Testis (tissue), 3 donors: Measurements from ENCODE around the gene C12orf75. TPM values are rescaled to one million over a fixed set of nuclear protein-coding genes. Genes with fewer than 3 reads are reported as not detected.
"Not testable (repeated sequence)": the region's sequence is repeated elsewhere in the genome, so short reads cannot be mapped to it uniquely, and the experiment has no call there.

Source experiments
- DNase-seq: peaks from one replicate; pipeline ENCODE4 v3.0.0-alpha.2; 2019
- H3K27ac ChIP-seq, 2 donors: fragments of 200-600 bp; sonication (generic); one replicate each; pipeline ENCODE4 v1.5.1; 2019
- H3K27me3 ChIP-seq: fragments of 200-600 bp; sonication (generic); one replicate; pipeline ENCODE4 v1.5.1; 2019
- H3K36me3 ChIP-seq: fragments of 200-600 bp; sonication (generic); one replicate; pipeline ENCODE4 v1.5.1; 2017; ENCODE audit warnings: low read depth; ENCODE audit errors: missing control alignments
- H3K4me1 ChIP-seq: fragments of 200-600 bp; sonication (generic); one replicate; pipeline ENCODE4 v1.5.1; 2019
- H3K4me3 ChIP-seq, 2 donors: fragments of 200-600 bp; sonication (generic); one replicate each; pipeline ENCODE4 v1.5.1; 2017 to 2019
- H3K9me3 ChIP-seq: fragments of 200-600 bp; sonication (generic); one replicate; pipeline ENCODE4 v1.5.1; 2017
- POLR2A ChIP-seq: fragments of 450-650 bp; IDR thresholded peaks from one replicate; pipeline ENCODE4 v1.6.1; 2017; ENCODE audit warnings: antibody characterized with exemption, mild to moderate bottlenecking, moderate library complexity
- WGBS, 2 donors: methylation state at CpG; one replicate each; pipeline ENCODE4 v1.1.5; 2018; 5-methylcytosine and 5-hydroxymethylcytosine counted together
- intact Hi-C: fragments of 100-400 bp; cut with DNase I; formaldehyde crosslinking; loops from one replicate; pipeline ENCODE4 v1.15.1; 2023; ENCODE audit warnings: low total_unique reads
- polyA plus RNA-seq: library from polyadenylated mRNA; stranded (reverse); fragments of 350-450 nt; fragmentation: Illumina TruSeq; extraction: RNeasy Lipid Tissue Mini Kit (QIAGEN cat#74804); gene quantifications from one replicate; pipeline ENCODE4 v1.2.3, GENCODE V29; 2014; ENCODE audit warnings: low read depth, low replicate concordance; ENCODE audit not compliant: insufficient read depth
- total RNA-seq, 2 donors: library from RNA; depleted of rRNA; stranded (reverse); fragments of >200 nt; gene quantifications; one replicate each; pipeline ENCODE4 v1.2.3, GENCODE V29; 2016
- TF ChIP-seq, protein P1 (sequence below), 3 experiments: fragments of 450-650 bp in 2 of 3; fragments of 200-600 bp in 1 of 3; sonication (generic) in 1 of 3; IDR thresholded peaks; one replicate each; pipeline ENCODE4 v1.5.1; 2016 to 2019; ENCODE audit warnings: antibody characterized with exemption in 3 of 3, mild to moderate bottlenecking in 2 of 3, moderate library complexity in 1 of 3

The C12orf75 gene
- total and polyA plus RNA-seq, 3 donors from 2014 or later, result 112 to 144 (median 121) TPM

DNA sequence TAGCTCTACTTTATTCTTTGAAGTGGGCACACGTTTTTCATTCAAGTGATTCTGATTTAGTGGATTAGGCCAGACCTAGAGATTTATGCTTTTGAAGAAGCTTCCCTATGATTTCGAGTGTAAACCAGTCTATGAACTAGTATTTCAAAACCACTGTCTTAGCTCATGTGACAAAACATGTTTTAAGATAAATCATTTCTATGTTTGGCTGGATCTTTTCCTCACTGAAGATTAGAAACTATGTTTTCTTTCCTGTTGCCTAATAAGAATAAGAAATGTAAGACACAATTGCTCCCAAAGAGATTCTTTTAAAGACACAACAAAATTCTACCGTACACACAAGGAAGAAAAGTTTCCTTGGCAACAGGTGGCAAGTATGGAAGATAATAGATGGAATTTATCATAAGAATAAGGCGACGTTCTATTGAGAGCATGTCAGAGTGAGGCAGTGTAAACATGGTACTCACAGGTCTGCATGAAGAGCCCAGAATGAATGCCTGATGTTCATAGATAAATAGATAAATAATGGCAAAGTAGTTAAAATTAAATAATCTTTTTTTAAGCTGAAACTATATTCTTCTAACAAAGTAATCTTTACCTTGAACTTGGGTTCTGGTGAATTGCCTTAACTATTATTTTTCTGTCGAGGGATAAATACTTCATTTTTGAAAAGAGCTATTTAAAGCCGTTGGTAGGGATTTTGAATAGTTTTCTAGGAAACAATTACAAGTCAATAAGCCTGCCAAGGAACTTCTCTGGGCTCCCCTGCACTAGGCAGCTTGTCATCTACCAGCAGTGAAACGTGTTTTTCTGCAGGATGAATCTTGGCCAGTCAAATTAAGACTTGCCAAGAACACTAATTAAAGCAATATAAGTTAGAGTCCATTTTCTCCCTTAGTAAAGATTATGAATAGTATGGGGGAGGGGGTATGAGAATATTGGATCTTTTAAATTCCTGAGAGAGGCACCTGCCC is 34.1 kb upstream of the C12orf75 start:
- H3K27me3 ChIP-seq, result no peaks in the 10 kb centered on the region
- H3K36me3 ChIP-seq, result no peaks in the 10 kb centered on the region
- WGBS, 2 donors, result 70 to 74% methylated on average over 8 of the region's 8 CpGs
- no peaks in the 10 kb centered on the region for H3K4me1 ChIP-seq
- H3K4me3 ChIP-seq, result no peak overlapping the region
- TF ChIP-seq, protein P1, sequence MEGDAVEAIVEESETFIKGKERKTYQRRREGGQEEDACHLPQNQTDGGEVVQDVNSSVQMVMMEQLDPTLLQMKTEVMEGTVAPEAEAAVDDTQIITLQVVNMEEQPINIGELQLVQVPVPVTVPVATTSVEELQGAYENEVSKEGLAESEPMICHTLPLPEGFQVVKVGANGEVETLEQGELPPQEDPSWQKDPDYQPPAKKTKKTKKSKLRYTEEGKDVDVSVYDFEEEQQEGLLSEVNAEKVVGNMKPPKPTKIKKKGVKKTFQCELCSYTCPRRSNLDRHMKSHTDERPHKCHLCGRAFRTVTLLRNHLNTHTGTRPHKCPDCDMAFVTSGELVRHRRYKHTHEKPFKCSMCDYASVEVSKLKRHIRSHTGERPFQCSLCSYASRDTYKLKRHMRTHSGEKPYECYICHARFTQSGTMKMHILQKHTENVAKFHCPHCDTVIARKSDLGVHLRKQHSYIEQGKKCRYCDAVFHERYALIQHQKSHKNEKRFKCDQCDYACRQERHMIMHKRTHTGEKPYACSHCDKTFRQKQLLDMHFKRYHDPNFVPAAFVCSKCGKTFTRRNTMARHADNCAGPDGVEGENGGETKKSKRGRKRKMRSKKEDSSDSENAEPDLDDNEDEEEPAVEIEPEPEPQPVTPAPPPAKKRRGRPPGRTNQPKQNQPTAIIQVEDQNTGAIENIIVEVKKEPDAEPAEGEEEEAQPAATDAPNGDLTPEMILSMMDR (IDR thresholded peaks at IDR 0.05), result no peak
- TF ChIP-seq POLR2A, result no peak
- DNase-seq, result no peak
- no peaks in the 10 kb centered on the region for H3K9me3 ChIP-seq
- intact Hi-C loops, result no loop called here
- no peak overlapping the region for H3K27ac ChIP-seq

DNA sequence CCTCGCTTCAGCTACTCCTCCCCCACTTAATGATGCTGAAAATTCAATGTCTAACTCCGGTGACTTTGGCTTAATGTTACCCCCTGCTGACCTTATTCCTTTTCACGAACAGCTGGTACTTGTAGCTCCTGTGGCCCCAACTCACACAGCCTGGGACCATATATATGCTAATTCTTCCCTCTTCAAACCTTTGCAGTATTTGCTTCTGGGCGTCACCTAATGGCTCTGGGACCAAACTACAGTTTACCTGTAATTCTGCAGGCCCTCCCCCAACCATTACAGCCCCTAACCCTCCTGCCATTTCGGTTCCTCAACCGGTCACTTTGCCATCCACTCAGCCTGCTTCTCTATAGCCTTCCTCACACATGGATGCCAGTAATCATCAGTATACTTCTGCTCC is 29.6 kb upstream of the C12orf75 start:
- WGBS, 2 donors, result 84 to 85% methylated on average over 6 of the region's 6 CpGs
- intact Hi-C loops, result no loop called here
- no peak for DNase-seq
- H3K4me1 ChIP-seq, result no peaks in the 10 kb centered on the region
- H3K36me3 ChIP-seq, result no peaks in the 10 kb centered on the region
- H3K27ac ChIP-seq, result no peak overlapping the region
- H3K27me3 ChIP-seq, result no peaks in the 10 kb centered on the region
- no peak for TF ChIP-seq POLR2A
- TF ChIP-seq, protein P1 (IDR thresholded peaks at IDR 0.05), result no peak
- no peaks in the 10 kb centered on the region for H3K9me3 ChIP-seq
- H3K4me3 ChIP-seq, result no peak overlapping the region

DNA sequence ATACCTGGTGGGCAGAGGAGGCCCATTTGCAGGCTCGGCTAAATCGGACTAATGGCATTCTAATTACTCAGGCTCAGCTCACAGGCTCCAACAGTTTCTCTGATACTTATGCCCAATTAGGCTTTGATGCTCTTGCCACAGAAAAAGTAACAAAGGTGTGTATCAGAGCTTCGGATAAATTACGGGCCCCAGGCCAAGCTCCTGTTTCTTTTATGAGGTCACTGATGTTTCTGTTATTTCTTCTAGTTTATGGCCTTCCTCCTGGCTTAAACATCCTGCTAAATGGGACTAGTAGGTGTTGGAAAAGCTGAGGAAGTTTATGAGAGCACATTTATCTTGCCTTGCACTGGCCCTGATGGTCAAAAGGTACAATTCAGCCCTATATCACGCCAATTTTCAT is 28.8 kb upstream of the C12orf75 start:
- intact Hi-C loops, result no loop called here
- H3K4me3 ChIP-seq, result no peak overlapping the region
- TF ChIP-seq, protein P1 (IDR thresholded peaks at IDR 0.05), result no peak
- no peak for TF ChIP-seq POLR2A
- no peaks in the 10 kb centered on the region for H3K36me3 ChIP-seq
- DNase-seq, result no peak
- H3K27ac ChIP-seq, result no peak overlapping the region
- 72 to 91% methylated on average over 5 of the region's 5 CpGs for WGBS, 2 donors
- H3K4me1 ChIP-seq, result no peaks in the 10 kb centered on the region
- no peaks in the 10 kb centered on the region for H3K27me3 ChIP-seq
- H3K9me3 ChIP-seq, result no peaks in the 10 kb centered on the region

DNA sequence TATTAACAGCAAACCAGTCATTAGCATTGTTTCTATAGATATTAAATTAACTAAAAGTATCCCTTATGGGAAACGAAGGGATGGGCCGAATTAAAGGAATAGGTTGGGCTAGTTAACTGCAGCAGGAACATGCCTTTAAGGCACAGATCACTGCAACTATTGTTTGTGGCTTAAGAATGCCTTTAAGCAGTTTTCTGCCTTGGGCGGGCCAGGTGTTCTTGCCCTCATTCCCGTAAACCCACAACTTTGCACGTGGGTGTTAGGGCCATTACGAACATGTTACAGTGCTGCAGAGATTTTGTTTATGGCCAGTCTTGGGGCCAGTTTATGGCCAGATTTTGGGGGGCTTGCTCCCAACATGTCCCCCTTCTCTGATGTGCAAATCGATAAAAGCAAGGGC is 27.5 kb upstream of the C12orf75 start:
- H3K36me3 ChIP-seq, H3K4me3 ChIP-seq, H3K27ac ChIP-seq, H3K27me3 ChIP-seq, DNase-seq, H3K9me3 ChIP-seq, intact Hi-C loops, H3K4me1 ChIP-seq: not testable (repeated sequence)
- 87 to 92% methylated on average over 7 of the region's 7 CpGs for WGBS, 2 donors

DNA sequence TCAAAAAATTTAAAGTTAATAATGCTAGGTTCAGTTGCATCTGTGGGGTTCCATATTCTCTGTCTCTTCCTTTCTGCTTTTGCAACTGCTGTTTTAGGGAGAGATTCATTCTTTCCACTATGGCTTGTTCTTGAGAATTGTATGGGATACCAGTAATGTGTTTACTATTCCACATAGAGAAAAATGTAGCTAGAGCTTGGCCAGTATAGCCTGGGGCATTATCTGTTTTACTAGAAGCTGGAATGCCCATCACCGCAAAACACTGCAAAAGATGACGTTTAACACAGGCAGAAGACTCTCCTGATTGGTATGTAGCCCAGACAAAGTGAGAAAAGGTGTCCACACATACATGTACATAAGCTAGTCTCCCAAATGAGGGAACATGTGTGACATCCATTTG is 25.9 kb upstream of the C12orf75 start:
- H3K9me3 ChIP-seq, H3K27me3 ChIP-seq, H3K4me3 ChIP-seq, intact Hi-C loops, H3K27ac ChIP-seq, H3K4me1 ChIP-seq, DNase-seq, H3K36me3 ChIP-seq: not testable (repeated sequence)
- WGBS, 2 donors, result 87 to 94% methylated on average over 2 of the region's 2 CpGs

DNA sequence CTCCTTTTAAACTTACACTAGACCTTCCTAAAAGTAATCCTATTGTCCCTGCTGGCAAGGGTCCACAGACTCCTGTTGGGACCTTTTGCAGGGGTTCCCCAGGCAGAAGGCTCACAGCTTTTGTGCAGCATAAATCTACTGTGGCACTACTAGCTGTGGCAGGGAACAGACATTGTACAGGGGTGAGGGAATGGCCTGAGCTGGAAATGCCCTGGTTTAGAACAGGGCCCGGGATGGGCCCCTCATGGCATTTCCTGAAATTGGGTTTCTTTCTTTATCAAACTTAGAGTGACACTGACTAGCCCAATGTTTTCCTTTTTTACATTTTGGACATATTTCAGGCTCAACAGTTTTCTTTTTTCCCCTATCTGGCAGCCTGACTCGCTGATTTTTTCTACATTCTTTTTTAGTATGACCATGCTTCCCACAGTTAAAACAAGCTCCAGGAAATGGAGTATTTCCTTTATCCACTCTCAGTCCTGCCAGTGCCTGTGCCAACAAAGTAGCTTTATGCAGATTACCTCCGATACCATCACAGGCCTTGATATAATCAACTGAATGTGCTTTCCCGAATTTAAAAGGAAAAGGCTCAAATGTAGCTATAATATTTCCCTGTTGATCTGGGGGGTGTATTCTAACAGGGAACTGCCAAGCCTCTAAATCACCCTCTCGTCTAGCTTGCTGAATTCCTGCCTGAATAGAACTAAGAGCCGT is 22.7 kb upstream of the C12orf75 start:
- H3K27ac ChIP-seq, H3K36me3 ChIP-seq, intact Hi-C loops, H3K9me3 ChIP-seq, H3K27me3 ChIP-seq, H3K4me1 ChIP-seq, DNase-seq, H3K4me3 ChIP-seq: not testable (repeated sequence)
- 72 to 75% methylated on average over 6 of the region's 6 CpGs for WGBS, 2 donors

DNA sequence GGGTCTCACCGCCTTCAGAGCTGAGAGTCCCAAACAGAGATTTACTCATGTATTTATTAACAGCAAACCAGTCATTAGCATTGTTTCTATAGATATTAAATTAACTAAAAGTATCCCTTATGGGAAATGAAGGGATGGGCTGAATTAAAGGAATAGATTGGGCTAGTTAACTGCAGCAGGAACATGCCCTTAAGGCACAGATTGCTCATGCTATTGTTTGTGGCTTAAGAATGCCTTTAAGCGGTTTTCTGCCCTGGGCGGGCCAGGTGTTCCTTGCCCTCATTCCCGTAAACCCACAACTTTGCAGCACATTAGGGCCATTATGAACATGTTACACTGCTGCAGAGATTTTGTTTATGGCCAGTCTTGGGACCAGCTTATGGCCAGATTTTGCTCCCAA is 21.7 kb upstream of the C12orf75 start:
- H3K4me3 ChIP-seq, intact Hi-C loops, H3K27me3 ChIP-seq, H3K4me1 ChIP-seq, H3K27ac ChIP-seq, DNase-seq, H3K36me3 ChIP-seq, H3K9me3 ChIP-seq: not testable (repeated sequence)
- WGBS, 2 donors, result 90 to 93% methylated on average over 4 of the region's 4 CpGs

DNA sequence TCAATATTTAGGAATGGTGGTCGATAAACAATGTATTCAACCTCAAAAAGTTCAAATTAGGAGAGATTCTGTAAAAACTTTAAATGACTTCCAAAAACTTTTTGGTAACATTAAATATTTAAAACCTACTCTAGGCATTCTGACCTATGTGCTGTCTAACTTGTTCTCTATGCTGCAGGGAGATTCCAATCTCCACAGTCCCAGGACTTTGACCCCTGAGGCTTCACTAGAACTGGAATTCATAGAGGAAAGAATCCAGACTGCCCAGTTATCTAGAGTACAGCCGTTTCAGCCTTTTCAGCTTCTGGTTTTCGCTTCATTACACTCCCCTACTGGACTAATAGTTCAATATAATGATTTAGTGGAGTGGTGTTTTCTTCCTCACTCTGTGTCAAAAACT is 21.1 kb upstream of the C12orf75 start:
- H3K4me3 ChIP-seq, H3K27me3 ChIP-seq, DNase-seq, H3K9me3 ChIP-seq, H3K27ac ChIP-seq, H3K36me3 ChIP-seq, intact Hi-C loops, H3K4me1 ChIP-seq: not testable (repeated sequence)
- 75 to 77% methylated on average over 3 of the region's 3 CpGs for WGBS, 2 donors
